ENCODE measurements around the gene PRKD1.
"Not testable (repeated sequence)": the region's sequence is repeated elsewhere in the genome, so short reads cannot be mapped to it uniquely, and the experiment has no call there.

The PRKD1 gene

DNA sequence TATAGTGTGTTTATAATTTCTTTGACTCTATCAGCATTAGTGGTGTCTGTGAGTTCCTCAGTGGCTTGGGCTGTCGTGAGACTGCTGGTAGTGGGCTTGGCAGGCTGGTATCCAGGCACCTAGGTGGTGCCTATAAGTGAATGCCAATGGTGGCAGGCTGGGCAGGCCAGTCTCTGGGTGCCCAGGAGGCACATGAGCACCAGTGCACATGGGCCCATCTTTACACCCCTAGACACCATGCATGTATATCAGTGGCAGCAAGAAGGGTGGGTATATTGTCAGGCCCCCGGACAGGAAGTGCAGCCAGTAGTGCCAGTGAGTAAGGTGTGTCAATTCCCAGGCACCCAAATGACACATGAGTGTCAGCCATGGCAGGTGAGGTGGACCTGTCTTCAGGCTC, 138.2 kb downstream of the PRKD1 start:
- no peak for DNase-seq

DNA sequence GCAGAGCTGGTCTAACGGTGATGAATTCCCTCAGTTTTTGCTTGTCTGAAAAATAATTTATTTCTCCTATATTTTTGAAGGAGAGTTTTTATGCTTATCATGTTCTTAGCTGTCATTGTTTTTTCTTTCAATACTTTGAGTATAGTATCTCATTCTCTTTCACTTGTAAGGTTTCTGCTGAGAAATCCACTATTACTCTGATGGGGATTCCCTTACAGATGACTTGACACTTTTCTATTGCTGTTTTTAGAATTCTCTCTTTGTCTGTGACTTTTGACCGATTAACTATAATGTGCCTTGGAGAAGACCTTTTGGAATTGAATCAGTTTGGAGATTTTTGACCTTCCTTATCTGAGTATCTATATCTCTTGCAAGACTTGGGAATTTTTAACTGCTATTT, 139.6 kb downstream of the PRKD1 start:
- no peak for DNase-seq

DNA sequence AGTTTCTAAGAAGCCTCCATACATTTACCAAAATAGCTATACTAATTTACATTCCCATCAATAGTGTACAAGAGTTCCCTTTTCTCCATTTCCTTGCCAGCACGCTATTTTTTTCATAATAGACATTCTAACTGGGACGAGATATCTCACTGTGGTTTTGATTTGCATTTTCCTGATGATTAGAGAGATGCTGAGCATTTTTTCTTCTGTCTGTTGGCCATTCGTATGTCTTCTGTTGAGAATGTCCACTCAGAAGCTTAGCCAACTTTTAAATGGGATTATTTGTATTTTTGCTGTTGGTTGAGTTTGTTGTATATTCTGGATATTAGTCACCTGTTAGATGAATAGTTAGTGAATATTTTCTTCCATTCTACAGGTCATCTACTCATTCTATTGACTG, 144.1 kb downstream of the PRKD1 start:
- no peak for DNase-seq

DNA sequence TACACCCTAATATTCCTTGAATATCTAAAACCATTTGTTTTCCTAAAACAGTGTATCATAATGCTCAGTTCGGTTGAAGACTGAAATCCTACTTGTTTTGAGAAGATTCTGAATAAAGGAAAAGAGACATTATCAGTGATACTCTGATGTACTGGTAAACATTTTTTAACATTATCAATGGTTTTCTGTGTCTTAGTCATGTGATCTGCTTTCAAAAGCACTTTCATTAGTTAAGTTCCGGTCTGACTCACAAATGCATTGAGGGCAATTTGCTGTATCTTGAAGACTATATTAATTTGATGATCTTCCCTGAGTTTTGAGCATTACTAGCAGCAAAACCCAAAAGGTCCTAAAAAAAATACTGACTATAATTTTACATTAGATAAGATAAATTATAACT, 145.6 kb downstream of the PRKD1 start:
- no peak for DNase-seq

- not testable (repeated sequence) for DNase-seq
Measured at GRCh38 chr14:29777142-29777541, 150.5 kb downstream of the PRKD1 start.

DNA sequence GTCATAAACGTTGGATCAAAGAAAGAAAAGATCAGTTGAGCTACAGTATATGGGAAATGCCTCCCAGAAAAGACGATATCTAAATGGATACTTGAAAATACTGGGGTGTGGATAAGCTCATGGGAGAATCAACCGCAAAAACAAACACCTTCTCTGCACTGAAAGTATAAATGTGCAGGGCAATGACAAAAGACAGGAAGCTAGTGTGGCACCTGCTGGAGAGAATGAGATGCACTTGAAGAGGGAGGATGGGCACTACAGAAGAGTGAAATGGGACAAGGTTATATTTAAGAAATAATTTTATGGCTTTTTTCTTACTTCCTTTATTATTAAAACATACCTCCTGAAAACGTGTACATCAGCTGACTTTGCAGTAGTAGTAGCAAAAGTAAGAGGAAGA, 153.7 kb downstream of the PRKD1 start:
- no peak for DNase-seq

- DNase-seq = no peak
Measured at GRCh38 chr14:29763342-29763858, 164.2 kb downstream of the PRKD1 start.

- no peak for DNase-seq
Measured at GRCh38 chr14:29759521-29760340, 167.9 kb downstream of the PRKD1 start.

DNA sequence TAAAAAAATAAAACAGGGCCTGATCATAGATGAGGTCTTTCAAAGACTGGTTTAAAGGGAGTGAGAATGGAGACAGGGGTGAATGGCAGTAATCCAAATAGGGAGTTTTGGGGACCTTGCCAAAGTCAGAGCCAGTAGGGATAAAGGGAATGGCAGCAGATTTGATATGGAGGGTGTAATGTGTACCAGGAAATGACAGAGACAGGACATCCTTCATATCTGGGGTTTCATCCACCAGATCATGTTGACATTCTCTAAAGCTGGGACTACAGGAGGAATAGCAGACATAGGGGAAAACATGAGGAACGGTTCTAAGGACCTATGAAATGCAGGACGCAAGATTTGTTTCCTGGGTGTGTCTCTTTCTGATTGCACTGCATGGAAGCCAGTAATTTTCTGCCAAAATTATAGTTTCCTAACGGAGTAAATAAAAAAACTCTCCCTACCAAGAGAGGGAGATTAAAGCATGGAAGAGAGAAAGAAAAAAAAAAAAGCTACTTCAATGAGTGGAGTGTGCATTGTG, 169.9 kb downstream of the PRKD1 start:
- no peak for DNase-seq

GRCh38 chr14:29757188-29757680, 170.4 kb downstream of the PRKD1 start:
- no peak for DNase-seq

DNA sequence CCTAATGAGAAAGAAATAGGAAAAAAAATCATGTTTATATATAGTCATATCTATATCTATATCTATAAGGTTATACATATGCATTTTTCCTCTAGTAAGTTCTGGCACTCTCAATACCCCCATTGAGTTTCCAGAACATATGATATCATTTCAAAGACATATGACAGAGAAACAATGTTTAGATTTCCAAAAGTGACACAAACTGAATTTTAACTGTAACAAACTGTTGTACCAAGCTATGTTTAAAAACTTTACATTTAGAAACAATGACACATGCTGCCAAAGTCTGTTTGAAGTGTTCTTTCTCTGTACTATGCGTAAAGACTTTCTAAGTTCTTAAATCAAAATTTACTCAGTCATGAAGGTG, 171.6 kb downstream of the PRKD1 start:
- DNase-seq = no peak

DNA sequence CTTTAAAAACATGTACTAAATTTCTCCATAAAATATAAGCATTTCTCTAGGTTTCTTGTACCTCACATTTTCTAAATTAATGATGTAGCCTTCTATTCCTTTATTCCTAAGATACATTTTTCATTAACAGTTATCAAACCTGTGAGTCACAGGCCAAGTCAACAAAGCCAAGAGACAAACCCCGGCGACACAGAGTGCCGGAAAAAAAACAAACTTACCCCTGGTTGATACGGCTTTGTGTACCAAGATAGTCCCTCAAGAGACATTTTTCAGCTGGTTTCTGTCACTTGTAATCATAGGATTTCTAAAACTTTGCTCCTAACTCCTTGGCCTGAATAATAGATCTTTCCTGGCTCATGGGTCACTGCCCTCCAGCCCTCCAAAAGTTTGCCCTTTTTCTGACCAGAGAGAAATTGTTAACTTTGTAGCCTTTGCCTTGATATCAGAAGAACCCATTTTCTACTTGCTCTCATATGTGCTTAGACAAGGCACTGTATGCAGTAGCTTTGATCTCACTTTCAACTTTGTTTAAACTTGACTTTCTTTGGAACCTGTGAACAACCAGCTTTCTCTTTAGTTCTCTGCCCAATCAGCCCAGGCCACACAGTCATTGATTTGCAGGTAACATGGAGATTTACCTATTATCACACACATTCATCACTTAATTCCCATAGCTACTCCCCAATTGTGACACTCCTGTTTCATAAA, 172.2 kb downstream of the PRKD1 start:
- no peak for DNase-seq

GRCh38 chr14:29754134-29754533, 173.5 kb downstream of the PRKD1 start:
- DNase-seq = no peak

GRCh38 chr14:29752221-29752923, 175.3 kb downstream of the PRKD1 start:
- DNase-seq = no peak

GRCh38 chr14:29749829-29750228, 177.8 kb downstream of the PRKD1 start:
- DNase-seq = no peak

DNA sequence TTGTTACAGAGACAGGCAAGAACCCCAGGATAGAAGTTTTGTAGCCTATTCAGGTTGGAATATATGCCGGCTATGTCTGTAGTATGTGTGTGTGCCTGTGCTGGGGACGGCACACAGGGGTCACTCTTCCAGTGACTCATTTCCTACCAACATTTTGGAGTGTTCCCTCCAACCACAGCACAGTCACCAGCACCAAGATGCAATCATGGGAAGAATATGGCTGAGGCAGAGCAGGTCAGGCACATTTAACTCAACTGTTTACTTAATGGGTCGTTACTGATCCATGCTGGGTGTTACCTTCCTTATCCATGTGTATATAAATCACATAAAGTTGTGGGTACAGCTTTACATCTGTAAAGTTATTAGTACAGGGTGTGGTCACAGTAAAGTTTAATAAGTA, 178.3 kb downstream of the PRKD1 start:
- no peak for DNase-seq

GRCh38 chr14:29745863-29746262, 181.8 kb downstream of the PRKD1 start:
- no peak for DNase-seq

- no peak for DNase-seq
Measured at GRCh38 chr14:29743531-29743930, 184.1 kb downstream of the PRKD1 start.

GRCh38 chr14:29741909-29742401, 185.7 kb downstream of the PRKD1 start:
- DNase-seq = no peak

DNA sequence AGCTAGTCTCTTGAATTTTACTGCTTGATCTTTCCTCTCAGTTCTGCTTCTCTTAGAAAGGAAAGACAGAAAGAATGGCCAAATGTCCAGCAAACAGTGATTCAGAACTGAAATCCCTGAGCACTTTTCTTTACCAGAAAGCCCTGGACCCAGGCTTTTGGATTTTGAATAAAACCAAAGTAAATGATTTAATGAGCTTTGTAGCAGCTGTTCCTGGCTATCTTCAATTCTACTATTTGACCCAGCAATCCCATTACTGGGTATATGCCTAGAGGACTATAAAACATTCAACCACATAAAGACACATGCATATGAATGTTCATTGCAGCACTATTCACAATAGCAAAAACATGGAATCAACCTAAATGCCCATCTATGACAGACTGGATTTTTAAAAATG, 187.2 kb downstream of the PRKD1 start:
- no peak for DNase-seq

DNA sequence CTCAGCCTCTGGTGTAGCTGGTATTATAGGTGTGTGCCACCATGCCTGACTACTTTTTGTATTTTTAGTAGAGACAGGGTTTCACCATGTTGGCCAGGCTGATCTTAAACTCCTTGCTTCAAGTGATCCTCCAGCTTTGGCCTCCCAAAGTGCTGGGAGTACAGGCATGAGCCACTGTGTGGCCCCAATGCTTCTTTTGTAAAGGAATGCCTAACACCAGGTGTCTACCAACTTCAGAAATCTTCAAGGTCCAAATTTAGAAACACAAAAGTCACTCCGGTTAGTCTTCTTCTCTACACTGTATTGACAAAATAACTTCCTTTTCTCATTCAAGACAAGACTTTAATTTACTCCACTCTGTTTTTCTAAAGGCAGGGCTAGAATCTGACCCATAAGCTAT, 188.7 kb downstream of the PRKD1 start:
- DNase-seq = no peak

DNA sequence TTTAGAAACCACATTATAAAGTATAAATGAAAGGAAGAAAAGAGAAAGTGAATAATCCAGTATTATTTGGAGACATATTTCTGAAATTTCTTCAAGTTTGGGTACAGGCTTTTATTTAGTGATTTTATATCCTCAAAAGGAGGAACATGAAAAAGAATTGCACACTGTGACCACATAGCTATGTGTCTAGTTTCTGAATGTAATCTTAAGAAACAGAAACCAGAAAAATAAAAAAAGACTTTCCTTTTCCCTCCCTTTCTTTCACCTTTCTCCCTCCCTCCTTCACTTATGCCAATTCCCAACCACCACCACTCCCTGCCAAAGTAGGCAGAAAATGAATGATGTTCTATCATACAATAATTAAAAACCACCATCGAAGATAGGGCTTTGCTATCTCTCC, 189.6 kb downstream of the PRKD1 start:
- DNase-seq = no peak

- no peak for DNase-seq
Measured at GRCh38 chr14:29735459-29735858, 192.2 kb downstream of the PRKD1 start.

Data from stimulated activated CD4-positive, alpha-beta T cell treated with anti-CD3 and anti-CD28 coated beads, Interleukin-12 subunit alpha, Interleukin-12 subunit beta, amount 100 ng/mL, for 4 hours (primary cell).